Measurements from ENCODE around the gene CDH23.

DNA sequence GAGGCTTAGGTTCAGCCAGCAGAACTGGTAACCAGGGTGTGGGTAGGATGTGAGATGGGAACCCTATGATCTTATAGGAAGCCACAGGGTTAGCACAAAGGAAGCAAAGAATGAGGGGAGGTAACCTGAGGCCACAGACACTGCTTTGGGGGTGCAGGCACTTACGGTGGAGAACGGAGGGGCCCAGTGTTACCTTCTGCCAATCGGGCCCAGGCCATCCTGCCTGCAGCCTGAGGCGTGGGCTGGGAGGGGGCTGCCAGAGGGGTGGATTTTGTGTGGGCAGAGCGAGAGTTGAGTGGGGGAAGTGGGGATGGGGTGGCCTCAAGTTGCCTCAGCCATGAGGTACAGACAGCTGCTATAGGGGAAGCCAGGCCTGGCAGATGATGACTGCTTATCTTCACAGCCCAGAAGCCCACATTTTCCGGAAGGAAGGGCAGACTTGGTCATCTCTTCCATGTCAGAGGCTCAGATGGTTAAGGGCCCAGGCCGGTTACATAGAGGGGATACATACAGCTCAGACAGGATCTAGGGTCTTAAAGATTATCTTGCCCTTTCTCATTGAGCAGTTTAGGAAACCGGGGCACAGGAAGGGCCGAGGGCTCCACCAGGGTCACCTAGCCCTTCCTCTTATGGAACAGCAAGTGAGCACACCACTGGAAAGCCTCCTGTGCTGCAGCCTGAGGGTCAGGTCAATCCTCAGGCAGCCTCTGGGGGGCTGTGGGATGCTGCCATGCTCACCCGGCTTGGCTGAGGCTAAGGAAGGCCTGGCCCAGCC, 401.0 kb downstream of the CDH23 start:
- TF ChIP-seq ZNF263 (CRISPR knock-in tag; IDR thresholded peaks at IDR 0.05; ENCODE audit: low read depth) (no peak), CTCF (IDR thresholded peaks at IDR 0.05) (no peak), USF2 (CRISPR knock-in tag; IDR thresholded peaks at IDR 0.05) (no peak), FOXP1 (CRISPR knock-in tag; IDR thresholded peaks at IDR 0.05; ENCODE audit: borderline replicate concordance) (no peak), SMAD4 (CRISPR knock-in tag; IDR thresholded peaks at IDR 0.05) (no peak), CREB1 (CRISPR knock-in tag; IDR thresholded peaks at IDR 0.05) (no peak), ATF2 (CRISPR knock-in tag; IDR thresholded peaks at IDR 0.05; ENCODE audit: borderline replicate concordance, low read depth) (no peak), ZNF281 (CRISPR knock-in tag; IDR thresholded peaks at IDR 0.05) (no peak), ESRRA (CRISPR knock-in tag; IDR thresholded peaks at IDR 0.05; ENCODE audit: borderline replicate concordance) (no peak), CBFB (CRISPR knock-in tag; IDR thresholded peaks at IDR 0.05; ENCODE audit: low read depth) (no peak), MYBL2 (CRISPR knock-in tag; IDR thresholded peaks at IDR 0.05) (no peak)
- TF ChIP-seq, protein P1, sequence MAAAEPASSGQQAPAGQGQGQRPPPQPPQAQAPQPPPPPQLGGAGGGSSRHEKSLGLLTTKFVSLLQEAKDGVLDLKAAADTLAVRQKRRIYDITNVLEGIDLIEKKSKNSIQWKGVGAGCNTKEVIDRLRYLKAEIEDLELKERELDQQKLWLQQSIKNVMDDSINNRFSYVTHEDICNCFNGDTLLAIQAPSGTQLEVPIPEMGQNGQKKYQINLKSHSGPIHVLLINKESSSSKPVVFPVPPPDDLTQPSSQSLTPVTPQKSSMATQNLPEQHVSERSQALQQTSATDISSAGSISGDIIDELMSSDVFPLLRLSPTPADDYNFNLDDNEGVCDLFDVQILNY (CRISPR knock-in tag; IDR thresholded peaks at IDR 0.05) = no peak
- TF ChIP-seq, protein P2, sequence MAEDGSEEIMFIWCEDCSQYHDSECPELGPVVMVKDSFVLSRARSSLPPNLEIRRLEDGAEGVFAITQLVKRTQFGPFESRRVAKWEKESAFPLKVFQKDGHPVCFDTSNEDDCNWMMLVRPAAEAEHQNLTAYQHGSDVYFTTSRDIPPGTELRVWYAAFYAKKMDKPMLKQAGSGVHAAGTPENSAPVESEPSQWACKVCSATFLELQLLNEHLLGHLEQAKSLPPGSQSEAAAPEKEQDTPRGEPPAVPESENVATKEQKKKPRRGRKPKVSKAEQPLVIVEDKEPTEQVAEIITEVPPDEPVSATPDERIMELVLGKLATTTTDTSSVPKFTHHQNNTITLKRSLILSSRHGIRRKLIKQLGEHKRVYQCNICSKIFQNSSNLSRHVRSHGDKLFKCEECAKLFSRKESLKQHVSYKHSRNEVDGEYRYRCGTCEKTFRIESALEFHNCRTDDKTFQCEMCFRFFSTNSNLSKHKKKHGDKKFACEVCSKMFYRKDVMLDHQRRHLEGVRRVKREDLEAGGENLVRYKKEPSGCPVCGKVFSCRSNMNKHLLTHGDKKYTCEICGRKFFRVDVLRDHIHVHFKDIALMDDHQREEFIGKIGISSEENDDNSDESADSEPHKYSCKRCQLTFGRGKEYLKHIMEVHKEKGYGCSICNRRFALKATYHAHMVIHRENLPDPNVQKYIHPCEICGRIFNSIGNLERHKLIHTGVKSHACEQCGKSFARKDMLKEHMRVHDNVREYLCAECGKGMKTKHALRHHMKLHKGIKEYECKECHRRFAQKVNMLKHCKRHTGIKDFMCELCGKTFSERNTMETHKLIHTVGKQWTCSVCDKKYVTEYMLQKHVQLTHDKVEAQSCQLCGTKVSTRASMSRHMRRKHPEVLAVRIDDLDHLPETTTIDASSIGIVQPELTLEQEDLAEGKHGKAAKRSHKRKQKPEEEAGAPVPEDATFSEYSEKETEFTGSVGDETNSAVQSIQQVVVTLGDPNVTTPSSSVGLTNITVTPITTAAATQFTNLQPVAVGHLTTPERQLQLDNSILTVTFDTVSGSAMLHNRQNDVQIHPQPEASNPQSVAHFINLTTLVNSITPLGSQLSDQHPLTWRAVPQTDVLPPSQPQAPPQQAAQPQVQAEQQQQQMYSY (CRISPR knock-in tag; IDR thresholded peaks at IDR 0.05) = no peak
- TF ChIP-seq, protein P3, sequence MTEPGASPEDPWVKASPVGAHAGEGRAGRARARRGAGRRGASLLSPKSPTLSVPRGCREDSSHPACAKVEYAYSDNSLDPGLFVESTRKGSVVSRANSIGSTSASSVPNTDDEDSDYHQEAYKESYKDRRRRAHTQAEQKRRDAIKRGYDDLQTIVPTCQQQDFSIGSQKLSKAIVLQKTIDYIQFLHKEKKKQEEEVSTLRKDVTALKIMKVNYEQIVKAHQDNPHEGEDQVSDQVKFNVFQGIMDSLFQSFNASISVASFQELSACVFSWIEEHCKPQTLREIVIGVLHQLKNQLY (CRISPR knock-in tag; IDR thresholded peaks at IDR 0.05) = no peak

Measured in WTC11 (cell line).